Activated effector memory CD4-positive, alpha-beta T cell treated with anti-CD3 and anti-CD28 coated beads, Interleukin-2, amount 50 U/mL, for 16 hours (primary cell): ENCODE measurements around the gene EPHB3.

Source experiments
- DNase-seq: peaks from one replicate; pipeline ENCODE4 v3.0.0-alpha.2; 2020

The EPHB3 gene

GRCh38 chr3:184581331-184581855 lies 19.8 kb downstream of the EPHB3 start:
- DNase-seq: no peak

GRCh38 chr3:184582646-184583577 lies 21.3 kb downstream of the EPHB3 start:
- DNase-seq: no peak

- DNase-seq: no peak
These were observed 22.2 kb downstream of the EPHB3 start for GRCh38 chr3:184583578-184584451.

GRCh38 chr3:184584464-184584891 lies 22.9 kb downstream of the EPHB3 start:
- no peak for DNase-seq

GRCh38 chr3:184585545-184585944 lies 24.0 kb downstream of the EPHB3 start:
- DNase-seq: no peak

- DNase-seq: no peak
These were observed 25.3 kb downstream of the EPHB3 start for GRCh38 chr3:184586851-184587250.

- DNase-seq: no peak
These were observed 27.2 kb downstream of the EPHB3 start for GRCh38 chr3:184588776-184589175.

GRCh38 chr3:184590795-184591194 lies 29.2 kb downstream of the EPHB3 start:
- DNase-seq: no peak

- DNase-seq: no peak
These were observed 30.2 kb downstream of the EPHB3 start for GRCh38 chr3:184591789-184592188.

GRCh38 chr3:184592371-184593219 lies 31.0 kb downstream of the EPHB3 start:
- DNase-seq: no peak

GRCh38 chr3:184593220-184593927 lies 31.8 kb downstream of the EPHB3 start:
- no peak for DNase-seq

GRCh38 chr3:184593928-184594303 lies 32.3 kb downstream of the EPHB3 start:
- DNase-seq: no peak

GRCh38 chr3:184594371-184595001 lies 32.9 kb downstream of the EPHB3 start:
- DNase-seq: no peak

GRCh38 chr3:184595726-184596125 lies 34.1 kb downstream of the EPHB3 start:
- no peak for DNase-seq

- DNase-seq: no peak
These were observed 34.6 kb downstream of the EPHB3 start for GRCh38 chr3:184596233-184596632.

GRCh38 chr3:184596886-184597575 lies 35.4 kb downstream of the EPHB3 start:
- DNase-seq: no peak

- DNase-seq: no peak
These were observed 36.4 kb downstream of the EPHB3 start for GRCh38 chr3:184597829-184598573.

GRCh38 chr3:184598574-184598927 lies 37.0 kb downstream of the EPHB3 start:
- DNase-seq: no peak

- no peak for DNase-seq
These were observed 37.6 kb downstream of the EPHB3 start for GRCh38 chr3:184599143-184599542.
